Skeletal muscle satellite cell (primary cell): ENCODE measurements around the gene SLC35F3.

Experiments
- H3K27me3 ChIP-seq: 2 replicates; pipeline ENCODE4 v1.7.0; 2013; ENCODE audit warnings: low read length; ENCODE audit not compliant: control insufficient read depth, insufficient read depth
- H3K36me3 ChIP-seq: 2 replicates; pipeline ENCODE4 v1.7.0; 2013; ENCODE audit warnings: mild to moderate bottlenecking, control low read depth, low read length; ENCODE audit not compliant: insufficient read depth
- H3K4me1 ChIP-seq: 2 replicates; pipeline ENCODE4 v1.7.0; 2013; ENCODE audit warnings: low read length; ENCODE audit not compliant: control insufficient read depth, insufficient read depth
- H3K4me2 ChIP-seq: 2 replicates; pipeline ENCODE4 v1.7.0; 2013; ENCODE audit warnings: mild to moderate bottlenecking, low read length
- H3K4me3 ChIP-seq: 2 replicates; pipeline ENCODE4 v1.7.0; 2013; ENCODE audit warnings: low read length
- H3K9ac ChIP-seq: 2 replicates; pipeline ENCODE4 v1.7.0; 2013; ENCODE audit warnings: mild to moderate bottlenecking, low read depth, low read length, moderate library complexity
- H3K9me3 ChIP-seq: replicated peaks from 2 replicates; pipeline ENCODE4 v1.7.0; 2013; ENCODE audit warnings: mild to moderate bottlenecking, control low read depth, low read length

SLC35F3 gene

GRCh38 chr1:234091065-234091401 is 186.6 kb downstream of the SLC35F3 start:
- Histone ChIP-seq H3K4me2 (no peak overlapping the region), H3K27me3 (peaks cover 9% of the 10 kb centered on the region), H3K4me3 (no peak overlapping the region), H3K4me1 (no peaks in the 10 kb centered on the region), H3K9me3 (no peaks in the 10 kb centered on the region), H3K36me3 (no peaks in the 10 kb centered on the region), H3K9ac (no peak overlapping the region)

GRCh38 chr1:234091876-234092275 is 187.4 kb downstream of the SLC35F3 start:
- H3K36me3 ChIP-seq, result no peaks in the 10 kb centered on the region
- no peak overlapping the region for H3K4me2 ChIP-seq
- peaks cover 9% of the 10 kb centered on the region for H3K27me3 ChIP-seq
- H3K4me3 ChIP-seq, result no peak overlapping the region
- no peak overlapping the region for H3K9ac ChIP-seq
- H3K4me1 ChIP-seq, result no peaks in the 10 kb centered on the region
- no peaks in the 10 kb centered on the region for H3K9me3 ChIP-seq

- Histone ChIP-seq H3K36me3 (no peaks in the 10 kb centered on the region), H3K9me3 (no peaks in the 10 kb centered on the region), H3K27me3 (peaks cover 9% of the 10 kb centered on the region), H3K4me2 (no peak overlapping the region), H3K4me1 (no peaks in the 10 kb centered on the region), H3K4me3 (no peak overlapping the region), H3K9ac (no peak overlapping the region)
Observed at GRCh38 chr1:234093107-234093506, 188.6 kb downstream of the SLC35F3 start.

GRCh38 chr1:234093741-234094140 is 189.3 kb downstream of the SLC35F3 start:
- Histone ChIP-seq H3K9me3 (no peaks in the 10 kb centered on the region), H3K27me3 (peaks cover 9% of the 10 kb centered on the region), H3K36me3 (no peaks in the 10 kb centered on the region), H3K4me3 (no peak overlapping the region), H3K4me2 (no peak overlapping the region), H3K4me1 (no peaks in the 10 kb centered on the region), H3K9ac (no peak overlapping the region)

GRCh38 chr1:234094172-234094571 is 189.7 kb downstream of the SLC35F3 start:
- peaks cover 9% of the 10 kb centered on the region for H3K27me3 ChIP-seq
- H3K4me1 ChIP-seq, result no peaks in the 10 kb centered on the region
- H3K36me3 ChIP-seq, result no peaks in the 10 kb centered on the region
- no peak overlapping the region for H3K9ac ChIP-seq
- H3K4me3 ChIP-seq, result no peak overlapping the region
- H3K4me2 ChIP-seq, result no peak overlapping the region
- H3K9me3 ChIP-seq, result no peaks in the 10 kb centered on the region

GRCh38 chr1:234096161-234096770 is 191.8 kb downstream of the SLC35F3 start:
- Histone ChIP-seq H3K36me3 (no peaks in the 10 kb centered on the region), H3K4me1 (no peaks in the 10 kb centered on the region), H3K9ac (no peak overlapping the region), H3K4me2 (no peak overlapping the region), H3K4me3 (no peak overlapping the region), H3K9me3 (no peaks in the 10 kb centered on the region), H3K27me3 (peaks cover 9% of the 10 kb centered on the region)

- no peak overlapping the region for H3K4me2 ChIP-seq
- H3K4me1 ChIP-seq, result no peaks in the 10 kb centered on the region
- no peaks in the 10 kb centered on the region for H3K9me3 ChIP-seq
- H3K9ac ChIP-seq, result no peak overlapping the region
- no peaks in the 10 kb centered on the region for H3K36me3 ChIP-seq
- no peak overlapping the region for H3K4me3 ChIP-seq
- no peaks in the 10 kb centered on the region for H3K27me3 ChIP-seq
Observed at GRCh38 chr1:234102583-234102982, 198.1 kb downstream of the SLC35F3 start.

- no peaks in the 10 kb centered on the region for H3K36me3 ChIP-seq
- no peaks in the 10 kb centered on the region for H3K27me3 ChIP-seq
- no peak overlapping the region for H3K4me3 ChIP-seq
- H3K4me1 ChIP-seq, result no peaks in the 10 kb centered on the region
- H3K9me3 ChIP-seq, result no peaks in the 10 kb centered on the region
- H3K4me2 ChIP-seq, result no peak overlapping the region
- H3K9ac ChIP-seq, result no peak overlapping the region
Observed at GRCh38 chr1:234103198-234103597, 198.7 kb downstream of the SLC35F3 start.

- Histone ChIP-seq H3K27me3 (peaks cover 9% of the 10 kb centered on the region), H3K4me1 (no peaks in the 10 kb centered on the region), H3K9me3 (no peaks in the 10 kb centered on the region), H3K4me2 (no peak overlapping the region), H3K36me3 (no peaks in the 10 kb centered on the region), H3K4me3 (no peak overlapping the region), H3K9ac (no peak overlapping the region)
Observed at GRCh38 chr1:234106032-234106431, 201.6 kb downstream of the SLC35F3 start.

- H3K9me3 ChIP-seq, result no peaks in the 10 kb centered on the region
- H3K4me3 ChIP-seq, result no peak overlapping the region
- H3K4me1 ChIP-seq, result no peaks in the 10 kb centered on the region
- no peak overlapping the region for H3K4me2 ChIP-seq
- H3K9ac ChIP-seq, result no peak overlapping the region
- peaks cover 9% of the 10 kb centered on the region for H3K27me3 ChIP-seq
- no peaks in the 10 kb centered on the region for H3K36me3 ChIP-seq
Observed at GRCh38 chr1:234107416-234108021, 203.0 kb downstream of the SLC35F3 start.

- H3K4me1 ChIP-seq, result no peaks in the 10 kb centered on the region
- H3K4me2 ChIP-seq, result no peak overlapping the region
- H3K27me3 ChIP-seq, result peaks cover 9% of the 10 kb centered on the region
Observed at GRCh38 chr1:234108921-234109320, 204.4 kb downstream of the SLC35F3 start.

GRCh38 chr1:234109840-234110239 is 205.4 kb downstream of the SLC35F3 start:
- Histone ChIP-seq H3K9me3 (no peaks in the 10 kb centered on the region), H3K9ac (no peak overlapping the region), H3K27me3 (peaks cover 9% of the 10 kb centered on the region), H3K4me3 (no peak overlapping the region), H3K36me3 (no peaks in the 10 kb centered on the region), H3K4me2 (no peak overlapping the region), H3K4me1 (no peaks in the 10 kb centered on the region)

More at GRCh38 chr1:234108921-234109320, 204.4 kb downstream of the SLC35F3 start:
- Histone ChIP-seq H3K36me3 (no peaks in the 10 kb centered on the region), H3K4me3 (no peak overlapping the region), H3K9me3 (no peaks in the 10 kb centered on the region), H3K9ac (no peak overlapping the region)
